K562 (cell line): ENCODE measurements around the gene SQOR.

ENCODE experiments used
- GATA2 ChIP-seq: sonication (generic); formaldehyde crosslinking; IDR thresholded peaks from 2 replicates; pipeline ENCODE4 v1.4.0; 2020; ENCODE audit warnings: mild to moderate bottlenecking, missing genetic modification reagents
- MYNN ChIP-seq, 2 experiments: sonication (generic); formaldehyde crosslinking in 1 of 2; IDR thresholded peaks; 2 replicates each; pipeline versions ENCODE4 v1.5.0 to v1.6.1; 2016 to 2020; ENCODE audit warnings: antibody characterized with exemption in 1 of 2, missing genetic modification reagents in 1 of 2
- TF ChIP-seq, protein P1 (sequence below): fragments of 450-650 bp; IDR thresholded peaks from 2 replicates; pipeline ENCODE4 v1.6.1; 2017; ENCODE audit warnings: mild to moderate bottlenecking, moderate library complexity

DNA sequence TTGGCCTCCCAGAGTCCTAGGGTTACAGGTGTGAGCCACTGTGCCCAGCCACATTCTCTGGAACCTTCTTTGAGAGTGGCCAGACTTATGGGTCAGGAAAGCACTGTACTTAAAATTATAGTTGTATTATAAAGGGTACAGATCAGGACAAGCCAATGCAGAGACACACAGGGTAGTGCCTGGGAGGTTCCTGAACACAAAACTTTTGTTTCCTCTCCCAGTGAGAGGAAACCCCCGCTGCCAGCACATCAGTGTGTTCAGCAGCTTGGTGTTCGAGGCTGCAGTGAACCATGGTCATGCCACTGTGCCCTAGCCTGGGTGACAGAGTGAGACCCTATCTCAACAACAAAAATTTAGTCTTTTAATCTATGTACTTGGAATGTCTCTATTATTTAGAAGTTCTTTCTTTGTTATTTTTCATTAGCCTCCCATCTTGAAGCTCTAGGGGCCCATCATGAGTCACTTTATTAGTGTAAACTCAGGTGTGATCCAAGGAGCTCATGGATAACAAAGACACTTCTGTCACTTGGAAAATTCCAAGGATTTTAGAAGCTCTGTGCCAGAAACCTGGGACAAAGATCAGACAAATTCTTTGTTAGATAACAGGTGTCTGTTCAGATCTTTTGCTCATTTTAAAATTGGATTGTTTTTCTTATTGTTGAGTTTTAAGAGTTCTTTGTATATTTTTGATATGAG lies 39.8 kb upstream of the SQOR start:
- TF ChIP-seq, protein P1, sequence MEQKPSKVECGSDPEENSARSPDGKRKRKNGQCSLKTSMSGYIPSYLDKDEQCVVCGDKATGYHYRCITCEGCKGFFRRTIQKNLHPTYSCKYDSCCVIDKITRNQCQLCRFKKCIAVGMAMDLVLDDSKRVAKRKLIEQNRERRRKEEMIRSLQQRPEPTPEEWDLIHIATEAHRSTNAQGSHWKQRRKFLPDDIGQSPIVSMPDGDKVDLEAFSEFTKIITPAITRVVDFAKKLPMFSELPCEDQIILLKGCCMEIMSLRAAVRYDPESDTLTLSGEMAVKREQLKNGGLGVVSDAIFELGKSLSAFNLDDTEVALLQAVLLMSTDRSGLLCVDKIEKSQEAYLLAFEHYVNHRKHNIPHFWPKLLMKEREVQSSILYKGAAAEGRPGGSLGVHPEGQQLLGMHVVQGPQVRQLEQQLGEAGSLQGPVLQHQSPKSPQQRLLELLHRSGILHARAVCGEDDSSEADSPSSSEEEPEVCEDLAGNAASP = no peak
- TF ChIP-seq GATA2 (CRISPR knock-in tag) (no peak), MYNN (IDR thresholded peaks at IDR 0.05) (no peak), MYNN (CRISPR knock-in tag; IDR thresholded peaks at IDR 0.05) (no peak)
